Left colon (tissue), 2 donors: ENCODE results near the gene KLRF1. TPM values are rescaled to one million over a fixed set of nuclear protein-coding genes. Genes with fewer than 3 reads are reported as not detected.
A peak's percentile ranks its signal among the peaks of the same experiment; 100 is the strongest.

Source experiments
- ATAC-seq: fragments of 200-7000 bp; cut with Tn5 transposase; one replicate; pipeline ENCODE4 v1.9.1; 2020; ENCODE audit warnings: mild to moderate bottlenecking, moderate library complexity
- DNase-seq, 2 donors: peaks; one replicate each; pipeline ENCODE4 v3.0.0-alpha.2; 2020
- intact Hi-C, 2 donors: fragments of 100-400 bp; cut with DNase I in 1 of 2; cut with micrococcal nuclease in 1 of 2; formaldehyde crosslinking; loops; one replicate each; pipeline versions ENCODE4 v1.11.2 to v1.14.0; 2022; cut with DNase I, micrococcal nuclease
- total RNA-seq, 2 donors: library from RNA; stranded (reverse); fragmentation: NEBNext Ultra II Directional; extraction: Animal tissue kit (Norgen Biotek cat#: 25700); gene quantifications; one replicate each; pipeline ENCODE4 v1.2.1, GENCODE V29; 2021
- donor health status: DM: no; HTN: no; CAD: no.
- donor health status: DM: yes; HTN: yes; CAD: no.

Gene KLRF1
- total RNA-seq, 2 donors from 2014 or later: 0.31 TPM; not detected in 1

GRCh38 chr12:9805883-9806282 is 21.4 kb upstream of the KLRF1 start:
- ATAC-seq: no peak
- no peak for DNase-seq
- intact Hi-C loops: no loop called here

- DNase-seq (no peak), ATAC-seq (no peak)
- intact Hi-C loops: no loop called here
These were observed 20.6 kb upstream of the KLRF1 start for GRCh38 chr12:9806714-9807113.

- intact Hi-C loops: no loop called here
These were observed 18.8 kb upstream of the KLRF1 start for GRCh38 chr12:9808504-9808903.

GRCh38 chr12:9809338-9809737 is 17.9 kb upstream of the KLRF1 start:
- ATAC-seq: no peak
- intact Hi-C loops: no loop called here
- no peak for DNase-seq

More at GRCh38 chr12:9808504-9808903, 18.8 kb upstream of the KLRF1 start:
- ATAC-seq (no peak), DNase-seq (no peak)

GRCh38 chr12:9809866-9810265 is 17.4 kb upstream of the KLRF1 start:
- intact Hi-C loops: loop anchor here in 1 of 2 donors (10.0 kb wide), 1 partner anchor 115 kb away; no protein-coding TSS in a partner anchor
- no peak for ATAC-seq
- DNase-seq: no peak

GRCh38 chr12:9810671-9811070 is 16.6 kb upstream of the KLRF1 start:
- no peak for ATAC-seq
- intact Hi-C loops: loop anchor here in 1 of 2 donors (10.0 kb wide), 1 partner anchor 114 kb away; no protein-coding TSS in a partner anchor
- no peak for DNase-seq

- ATAC-seq (no peak), DNase-seq (no peak)
- intact Hi-C loops: loop anchor here in 1 of 2 donors (10.0 kb wide), 1 partner anchor 113 kb away; no protein-coding TSS in a partner anchor
These were observed 15.7 kb upstream of the KLRF1 start for GRCh38 chr12:9811621-9812020.

GRCh38 chr12:9813821-9814798 is 13.2 kb upstream of the KLRF1 start:
- intact Hi-C loops: loop anchor here in 1 of 2 donors (10.0 kb wide), 1 partner anchor 111 kb away; no protein-coding TSS in a partner anchor
- peak; percentile 71 for ATAC-seq
- peak; percentile 52 to 73 for DNase-seq

GRCh38 chr12:9820281-9820930 is 6.9 kb upstream of the KLRF1 start:
- DNase-seq (no peak), ATAC-seq (no peak)
- intact Hi-C loops: no loop called here

- intact Hi-C loops: no loop called here
These were observed 2.2 kb downstream of the KLRF1 start for GRCh38 chr12:9829483-9829882.

GRCh38 chr12:9829982-9830381 is 2.7 kb downstream of the KLRF1 start:
- no peak for DNase-seq
- no peak for ATAC-seq
- intact Hi-C loops: no loop called here

More at GRCh38 chr12:9829483-9829882, 2.2 kb downstream of the KLRF1 start:
- ATAC-seq: no peak
- no peak for DNase-seq

- ATAC-seq (no peak), DNase-seq (no peak)
- intact Hi-C loops: no loop called here
These were observed 4.4 kb downstream of the KLRF1 start for GRCh38 chr12:9831720-9832119.

- intact Hi-C loops: no loop called here
- no peak for ATAC-seq
- DNase-seq: no peak
These were observed 16.1 kb downstream of the KLRF1 start for GRCh38 chr12:9843407-9843806.

GRCh38 chr12:9848899-9849298 is 21.6 kb downstream of the KLRF1 start:
- intact Hi-C loops: no loop called here

GRCh38 chr12:9851050-9851449 is 23.8 kb downstream of the KLRF1 start:
- ATAC-seq (no peak), DNase-seq (no peak)
- intact Hi-C loops: no loop called here

More at GRCh38 chr12:9848899-9849298, 21.6 kb downstream of the KLRF1 start:
- DNase-seq (no peak), ATAC-seq (no peak)

GRCh38 chr12:9851927-9852326 is 24.6 kb downstream of the KLRF1 start:
- no peak for DNase-seq
- ATAC-seq: no peak
- intact Hi-C loops: no loop called here

GRCh38 chr12:9856151-9856550 is 28.9 kb downstream of the KLRF1 start:
- ATAC-seq (no peak), DNase-seq (no peak)
- intact Hi-C loops: no loop called here

- ATAC-seq: no peak
- intact Hi-C loops: no loop called here
- no peak for DNase-seq
These were observed 29.6 kb downstream of the KLRF1 start for GRCh38 chr12:9856894-9857293.

GRCh38 chr12:9858135-9858534 is 30.9 kb downstream of the KLRF1 start:
- DNase-seq (no peak), ATAC-seq (no peak)
- intact Hi-C loops: no loop called here
